ENCODE data around the gene PMM1. TPM values are rescaled to one million over a fixed set of nuclear protein-coding genes. Genes with fewer than 3 reads are reported as not detected.

Gene PMM1
- total RNA-seq, 1 donor from 2014 or later = 21.4 TPM

- no peak for DNase-seq (ENCODE audit: low spot score)
- Mint-ChIP-seq H3K4me1 (ENCODE audit: low read depth) (peaks cover 30% of the 10 kb centered on the region), H3K27ac (no peak overlapping the region), H3K36me3 (ENCODE audit: low read depth) (peaks cover 4% of the 10 kb centered on the region), H3K9me3 (no peaks in the 10 kb centered on the region), H3K4me3 (no peak overlapping the region), H3K27me3 (ENCODE audit: insufficient read depth) (no peaks in the 10 kb centered on the region)
- intact Hi-C loops (cut with micrococcal nuclease) = no loop called here
Measured at GRCh38 chr22:41539146-41540005, 50.3 kb downstream of the PMM1 start.

- no peak overlapping the region for H3K27ac Mint-ChIP-seq
- intact Hi-C loops (cut with micrococcal nuclease) = no loop called here
- peaks cover 27% of the 10 kb centered on the region for H3K4me1 Mint-ChIP-seq (ENCODE audit: low read depth)
- peaks cover 8% of the 10 kb centered on the region for H3K36me3 Mint-ChIP-seq (ENCODE audit: low read depth)
- no peaks in the 10 kb centered on the region for H3K9me3 Mint-ChIP-seq
- H3K4me3 Mint-ChIP-seq = no peak overlapping the region
- no peak for DNase-seq (ENCODE audit: low spot score)
- H3K27me3 Mint-ChIP-seq (ENCODE audit: insufficient read depth) = no peaks in the 10 kb centered on the region
Measured at GRCh38 chr22:41538583-41538982, 51.1 kb downstream of the PMM1 start.

- DNase-seq (ENCODE audit: low spot score) = no peak
- intact Hi-C loops (cut with micrococcal nuclease) = no loop called here
- Mint-ChIP-seq H3K36me3 (ENCODE audit: low read depth) (peaks cover 8% of the 10 kb centered on the region), H3K4me1 (ENCODE audit: low read depth) (peaks cover 13% of the 10 kb centered on the region), H3K4me3 (no peak overlapping the region), H3K9me3 (no peaks in the 10 kb centered on the region), H3K27me3 (ENCODE audit: insufficient read depth) (no peaks in the 10 kb centered on the region), H3K27ac (no peak overlapping the region)
Measured at GRCh38 chr22:41537203-41537602, 52.4 kb downstream of the PMM1 start.

GRCh38 chr22:41535244-41535643, 54.4 kb downstream of the PMM1 start:
- no peaks in the 10 kb centered on the region for H3K27me3 Mint-ChIP-seq (ENCODE audit: insufficient read depth)
- no peak overlapping the region for H3K27ac Mint-ChIP-seq
- H3K36me3 Mint-ChIP-seq (ENCODE audit: low read depth) = peaks cover 10% of the 10 kb centered on the region
- intact Hi-C loops (cut with micrococcal nuclease) = no loop called here
- H3K9me3 Mint-ChIP-seq = no peaks in the 10 kb centered on the region
- H3K4me3 Mint-ChIP-seq = no peak overlapping the region
- no peaks in the 10 kb centered on the region for H3K4me1 Mint-ChIP-seq (ENCODE audit: low read depth)
- DNase-seq (ENCODE audit: low spot score) = no peak

- Mint-ChIP-seq H3K4me1 (ENCODE audit: low read depth) (no peaks in the 10 kb centered on the region), H3K27me3 (ENCODE audit: insufficient read depth) (no peaks in the 10 kb centered on the region), H3K27ac (no peak overlapping the region), H3K4me3 (no peak overlapping the region), H3K36me3 (ENCODE audit: low read depth) (peaks cover 12% of the 10 kb centered on the region), H3K9me3 (no peaks in the 10 kb centered on the region)
- DNase-seq (ENCODE audit: low spot score) = no peak
- intact Hi-C loops (cut with micrococcal nuclease) = no loop called here
Measured at GRCh38 chr22:41534219-41534618, 55.4 kb downstream of the PMM1 start.

GRCh38 chr22:41532908-41533825, 56.5 kb downstream of the PMM1 start:
- DNase-seq (ENCODE audit: low spot score) = peak; percentile 52
- Mint-ChIP-seq H3K27ac (no peak overlapping the region), H3K36me3 (ENCODE audit: low read depth) (peaks cover 21% of the 10 kb centered on the region), H3K4me1 (ENCODE audit: low read depth) (no peaks in the 10 kb centered on the region), H3K27me3 (ENCODE audit: insufficient read depth) (no peaks in the 10 kb centered on the region), H3K4me3 (no peak overlapping the region), H3K9me3 (no peaks in the 10 kb centered on the region)
- intact Hi-C loops (cut with micrococcal nuclease) = no loop called here

GRCh38 chr22:41531715-41532477, 57.7 kb downstream of the PMM1 start:
- no peak for DNase-seq (ENCODE audit: low spot score)
- Mint-ChIP-seq H3K4me3 (no peak overlapping the region), H3K9me3 (no peaks in the 10 kb centered on the region), H3K27me3 (ENCODE audit: insufficient read depth) (no peaks in the 10 kb centered on the region), H3K27ac (no peak overlapping the region), H3K36me3 (ENCODE audit: low read depth) (peaks cover 25% of the 10 kb centered on the region), H3K4me1 (ENCODE audit: low read depth) (no peaks in the 10 kb centered on the region)
- intact Hi-C loops (cut with micrococcal nuclease) = no loop called here

GRCh38 chr22:41530890-41531714, 58.5 kb downstream of the PMM1 start:
- Mint-ChIP-seq H3K36me3 (ENCODE audit: low read depth) (peaks cover 25% of the 10 kb centered on the region), H3K27ac (no peak overlapping the region), H3K27me3 (ENCODE audit: insufficient read depth) (no peaks in the 10 kb centered on the region), H3K4me3 (no peak overlapping the region), H3K9me3 (no peaks in the 10 kb centered on the region), H3K4me1 (ENCODE audit: low read depth) (no peaks in the 10 kb centered on the region)
- DNase-seq (ENCODE audit: low spot score) = no peak
- intact Hi-C loops (cut with micrococcal nuclease) = no loop called here

GRCh38 chr22:41528938-41529561, 60.6 kb downstream of the PMM1 start:
- no peaks in the 10 kb centered on the region for H3K9me3 Mint-ChIP-seq
- no peak for DNase-seq (ENCODE audit: low spot score)
- peaks cover 11% of the 10 kb centered on the region for H3K4me1 Mint-ChIP-seq (ENCODE audit: low read depth)
- intact Hi-C loops (cut with micrococcal nuclease) = no loop called here
- peaks cover 28% of the 10 kb centered on the region for H3K36me3 Mint-ChIP-seq (ENCODE audit: low read depth)
- no peak overlapping the region for H3K4me3 Mint-ChIP-seq
- H3K27me3 Mint-ChIP-seq (ENCODE audit: insufficient read depth) = no peaks in the 10 kb centered on the region
- H3K27ac Mint-ChIP-seq = no peak overlapping the region

- peaks cover 26% of the 10 kb centered on the region for H3K36me3 Mint-ChIP-seq (ENCODE audit: low read depth)
- H3K27ac Mint-ChIP-seq = no peak overlapping the region
Measured at GRCh38 chr22:41528132-41528766, 61.4 kb downstream of the PMM1 start.

More at GRCh38 chr22:41528132-41528766, 61.4 kb downstream of the PMM1 start:
- H3K4me1 Mint-ChIP-seq (ENCODE audit: low read depth) = peaks cover 11% of the 10 kb centered on the region
- intact Hi-C loops (cut with micrococcal nuclease) = no loop called here
- no peaks in the 10 kb centered on the region for H3K9me3 Mint-ChIP-seq
- H3K4me3 Mint-ChIP-seq = no peak overlapping the region
- DNase-seq (ENCODE audit: low spot score) = no peak
- no peaks in the 10 kb centered on the region for H3K27me3 Mint-ChIP-seq (ENCODE audit: insufficient read depth)

All from activated T-helper 1 cell treated with anti-CD3 and anti-CD28 coated beads, Interleukin-12 subunit alpha, Interleukin-12 subunit beta, Interleukin-2, Interleukin-4 antibody, amounts not matched to agents 30 ng/mL and 10 ng/mL and 1 ng/mL, durations not matched to agents 14 hours and 24 hours and 36 hours (primary cell).